ENCODE data around the gene SLC12A2. TPM values are rescaled to one million over a fixed set of nuclear protein-coding genes. Genes with fewer than 3 reads are reported as not detected.

SLC12A2 gene
- total RNA-seq, 2 experiments from 2014 or later = 20.6 to 36.5 TPM

DNA sequence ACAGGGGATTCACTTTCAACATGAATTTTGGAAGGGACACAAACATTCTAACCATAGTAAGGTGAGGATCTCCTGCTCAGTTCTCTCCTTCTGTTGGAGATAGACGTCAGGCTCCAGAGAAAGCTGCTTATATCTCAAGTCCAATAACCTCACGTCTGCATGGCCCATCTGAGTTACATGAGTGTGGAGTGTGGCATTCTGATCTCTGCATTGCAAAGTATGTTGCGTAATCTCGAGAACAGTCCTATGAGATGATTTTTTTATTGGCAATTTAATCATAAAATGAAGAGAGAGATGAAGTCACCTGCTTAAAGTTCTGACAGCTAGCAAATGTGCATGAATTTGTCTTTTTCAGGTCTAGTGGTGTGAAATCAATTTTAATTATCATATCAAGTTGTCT, 118.8 kb downstream of the SLC12A2 start:
- H2AFZ ChIP-seq (ENCODE audit: low read length) = no peak overlapping the region
- POLR2A ChIA-PET = no interaction called here

DNA sequence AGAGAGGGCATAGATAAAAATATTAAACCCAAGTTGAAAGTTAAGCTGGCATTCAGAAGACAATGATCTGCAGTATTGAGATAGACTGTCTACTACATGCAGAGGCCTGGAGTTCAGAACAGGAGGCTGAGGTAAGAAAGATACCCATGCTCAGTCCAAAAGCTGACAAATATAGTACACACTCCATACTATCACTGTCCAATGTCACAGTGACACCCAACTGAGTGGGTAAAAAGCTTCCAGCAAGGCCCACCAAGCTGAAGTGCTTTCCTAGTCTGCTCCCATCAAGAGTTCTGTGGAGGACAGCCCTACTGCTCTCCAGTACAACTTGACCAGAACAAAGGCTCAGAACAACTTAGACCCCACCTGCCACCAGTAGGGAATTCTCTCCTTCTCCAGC, 124.9 kb downstream of the SLC12A2 start:
- Histone ChIP-seq H2AFZ (ENCODE audit: low read length) (no peak overlapping the region), H3K4me3 (ENCODE audit: low read depth, low read length, poor library complexity, severe bottlenecking) (no peak overlapping the region), H4K20me1 (ENCODE audit: insufficient read depth, low read length) (no peaks in the 10 kb centered on the region), H3K4me2 (ENCODE audit: low read length) (no peak overlapping the region), H3K36me3 (ENCODE audit: insufficient read depth, low read length) (no peaks in the 10 kb centered on the region), H3K9me2 (ENCODE audit: insufficient read depth, low read length) (no peaks in the 10 kb centered on the region), H3K4me1 (ENCODE audit: insufficient read depth, low read length, poor library complexity, severe bottlenecking) (no peaks in the 10 kb centered on the region), H3K9me3 (ENCODE audit: low read length) (no peaks in the 10 kb centered on the region), H3K27ac (ENCODE audit: low read depth, low read length, poor library complexity, severe bottlenecking) (no peak overlapping the region), H3K79me2 (ENCODE audit: insufficient read depth, low read depth, low read length) (no peaks in the 10 kb centered on the region)
- ChIA-PET POLR2A (no interaction called here), CTCF (ENCODE audit: unreplicated experiment) (no interaction called here)
- no TSS peak for BruUV-seq (replicated peaks)
- no peak for TF ChIP-seq EZH2phosphoT487 (IDR thresholded peaks at IDR 0.05; ENCODE audit: borderline replicate concordance, low read depth, low read length)
- TF ChIP-seq, protein P1, sequence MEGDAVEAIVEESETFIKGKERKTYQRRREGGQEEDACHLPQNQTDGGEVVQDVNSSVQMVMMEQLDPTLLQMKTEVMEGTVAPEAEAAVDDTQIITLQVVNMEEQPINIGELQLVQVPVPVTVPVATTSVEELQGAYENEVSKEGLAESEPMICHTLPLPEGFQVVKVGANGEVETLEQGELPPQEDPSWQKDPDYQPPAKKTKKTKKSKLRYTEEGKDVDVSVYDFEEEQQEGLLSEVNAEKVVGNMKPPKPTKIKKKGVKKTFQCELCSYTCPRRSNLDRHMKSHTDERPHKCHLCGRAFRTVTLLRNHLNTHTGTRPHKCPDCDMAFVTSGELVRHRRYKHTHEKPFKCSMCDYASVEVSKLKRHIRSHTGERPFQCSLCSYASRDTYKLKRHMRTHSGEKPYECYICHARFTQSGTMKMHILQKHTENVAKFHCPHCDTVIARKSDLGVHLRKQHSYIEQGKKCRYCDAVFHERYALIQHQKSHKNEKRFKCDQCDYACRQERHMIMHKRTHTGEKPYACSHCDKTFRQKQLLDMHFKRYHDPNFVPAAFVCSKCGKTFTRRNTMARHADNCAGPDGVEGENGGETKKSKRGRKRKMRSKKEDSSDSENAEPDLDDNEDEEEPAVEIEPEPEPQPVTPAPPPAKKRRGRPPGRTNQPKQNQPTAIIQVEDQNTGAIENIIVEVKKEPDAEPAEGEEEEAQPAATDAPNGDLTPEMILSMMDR (conservative IDR thresholded peaks at IDR 0.05; ENCODE audit: low read length) = no peak
- intact Hi-C loops (cut with micrococcal nuclease; ENCODE audit: unreplicated experiment) = no loop called here
- no peak for DNase-seq (ENCODE audit: low spot score)

More for the DNA sequence above, 118.8 kb downstream of the SLC12A2 start:
- no peak for DNase-seq (ENCODE audit: low spot score)
- CTCF ChIA-PET (ENCODE audit: unreplicated experiment) = no interaction called here
- intact Hi-C loops (cut with micrococcal nuclease; ENCODE audit: unreplicated experiment) = no loop called here
- Histone ChIP-seq H3K36me3 (ENCODE audit: insufficient read depth, low read length) (no peaks in the 10 kb centered on the region), H3K4me1 (ENCODE audit: insufficient read depth, low read length, poor library complexity, severe bottlenecking) (no peaks in the 10 kb centered on the region), H3K79me2 (ENCODE audit: insufficient read depth, low read depth, low read length) (no peaks in the 10 kb centered on the region), H3K4me3 (ENCODE audit: low read depth, low read length, poor library complexity, severe bottlenecking) (no peak overlapping the region), H3K9me3 (ENCODE audit: low read length) (no peaks in the 10 kb centered on the region), H3K9me2 (ENCODE audit: insufficient read depth, low read length) (no peaks in the 10 kb centered on the region), H3K27ac (ENCODE audit: low read depth, low read length, poor library complexity, severe bottlenecking) (no peak overlapping the region), H3K4me2 (ENCODE audit: low read length) (no peak overlapping the region), H4K20me1 (ENCODE audit: insufficient read depth, low read length) (no peaks in the 10 kb centered on the region)
- BruUV-seq (replicated peaks) = no TSS peak
- TF ChIP-seq, protein P1 (conservative IDR thresholded peaks at IDR 0.05; ENCODE audit: low read length) = no peak
- TF ChIP-seq EZH2phosphoT487 (IDR thresholded peaks at IDR 0.05; ENCODE audit: borderline replicate concordance, low read depth, low read length) = no peak

GRCh38 chr5:128212191-128212806, 128.7 kb downstream of the SLC12A2 start:
- intact Hi-C loops (cut with micrococcal nuclease; ENCODE audit: unreplicated experiment) = loop anchor here (2.0 to 5.0 kb wide), 4 partner anchors 285 to 1555 kb away; no protein-coding TSS in a partner anchor
- Histone ChIP-seq H3K36me3 (ENCODE audit: insufficient read depth, low read length) (no peaks in the 10 kb centered on the region), H3K4me1 (ENCODE audit: insufficient read depth, low read length, poor library complexity, severe bottlenecking) (no peaks in the 10 kb centered on the region), H3K9me3 (ENCODE audit: low read length) (no peaks in the 10 kb centered on the region), H3K4me2 (ENCODE audit: low read length) (no peak overlapping the region), H4K20me1 (ENCODE audit: insufficient read depth, low read length) (no peaks in the 10 kb centered on the region), H3K79me2 (ENCODE audit: insufficient read depth, low read depth, low read length) (no peaks in the 10 kb centered on the region), H2AFZ (ENCODE audit: low read length) (no peak overlapping the region), H3K9me2 (ENCODE audit: insufficient read depth, low read length) (no peaks in the 10 kb centered on the region), H3K27ac (ENCODE audit: low read depth, low read length, poor library complexity, severe bottlenecking) (no peak overlapping the region), H3K4me3 (ENCODE audit: low read depth, low read length, poor library complexity, severe bottlenecking) (no peak overlapping the region)
- ChIA-PET CTCF (ENCODE audit: unreplicated experiment) (no interaction called here), POLR2A (no interaction called here)
- BruUV-seq (replicated peaks) = no TSS peak
- no peak for TF ChIP-seq EZH2phosphoT487 (IDR thresholded peaks at IDR 0.05; ENCODE audit: borderline replicate concordance, low read depth, low read length)
- TF ChIP-seq, protein P1 (conservative IDR thresholded peaks at IDR 0.05; ENCODE audit: low read length) = no peak
- no peak for DNase-seq (ENCODE audit: low spot score)
